Stimulated activated CD4-positive, alpha-beta T cell treated with anti-CD3 and anti-CD28 coated beads, Interleukin-4, amount 100 ng/mL, for 48 hours (primary cell): ENCODE results near the gene CBLN1.

Experiments
- DNase-seq, 2 donors: peaks; one replicate each; pipeline ENCODE4 v3.0.0-alpha.2; 2020; ENCODE audit warnings: low read depth in 2 of 2

The CBLN1 gene

GRCh38 chr16:49281480-49281842 is at the start of gene CBLN1:
CBLN1 (minus strand) TSS chr16:49281838; CDS start chr16:49281465, 373 bp downstream.
- DNase-seq: no peak

- DNase-seq: no peak
Observed at GRCh38 chr16:49330562-49331201, 49.0 kb upstream of the CBLN1 start.

- no peak for DNase-seq
Observed at GRCh38 chr16:49328325-49328724, 46.7 kb upstream of the CBLN1 start.

GRCh38 chr16:49327466-49327865 is 45.8 kb upstream of the CBLN1 start:
- DNase-seq: no peak

GRCh38 chr16:49324703-49325102 is 43.1 kb upstream of the CBLN1 start:
- DNase-seq: no peak

- DNase-seq: no peak
Observed at GRCh38 chr16:49315602-49316001, 34.0 kb upstream of the CBLN1 start.

GRCh38 chr16:49312389-49312985 is 30.8 kb upstream of the CBLN1 start:
- no peak for DNase-seq

GRCh38 chr16:49311823-49312222 is 30.2 kb upstream of the CBLN1 start:
- DNase-seq: no peak

GRCh38 chr16:49307176-49307575 is 25.5 kb upstream of the CBLN1 start:
- no peak for DNase-seq

GRCh38 chr16:49305406-49305805 is 23.8 kb upstream of the CBLN1 start:
- no peak for DNase-seq

- no peak for DNase-seq
Observed at GRCh38 chr16:49292413-49292812, 10.8 kb upstream of the CBLN1 start.

GRCh38 chr16:49287572-49287971 is 5.9 kb upstream of the CBLN1 start:
- DNase-seq: no peak

GRCh38 chr16:49284962-49285361 is 3.3 kb upstream of the CBLN1 start:
- DNase-seq: no peak

- no peak for DNase-seq
Observed at GRCh38 chr16:49283376-49284049, 1.9 kb upstream of the CBLN1 start.

- DNase-seq: no peak
Observed at GRCh38 chr16:49282690-49283375, 1.2 kb upstream of the CBLN1 start.

- peak; percentile 63 to 73 for DNase-seq
Observed at GRCh38 chr16:49281843-49282642, 405 bp upstream of the CBLN1 start.

GRCh38 chr16:49280841-49281371 is 732 bp downstream of the CBLN1 start:
- DNase-seq: no peak

- DNase-seq: no peak
Observed at GRCh38 chr16:49280105-49280741, 1.4 kb downstream of the CBLN1 start.

- DNase-seq: no peak
Observed at GRCh38 chr16:49278944-49279725, 2.5 kb downstream of the CBLN1 start.

- no peak for DNase-seq
Observed at GRCh38 chr16:49278567-49278827, 3.1 kb downstream of the CBLN1 start.
